GM23338 (cell line): ENCODE measurements around the gene CCDC181. TPM values are rescaled to one million over a fixed set of nuclear protein-coding genes. Genes with fewer than 3 reads are reported as not detected.
A peak's percentile ranks its signal among the peaks of the same experiment; 100 is the strongest.

ENCODE experiments used
- ATAC-seq: fragments of 200-7000 bp; cut with Tn5 transposase; 3 replicates; pipeline ENCODE4 v1.9.1; 2020
- DNase-seq: peaks from one replicate; pipeline ENCODE4 v3.0.0-alpha.2; 2015; ENCODE audit warnings: low spot score
- H2AFZ ChIP-seq: fragments of 200-600 bp; sonication (generic); 2 replicates; pipeline ENCODE4 v1.8.0; 2016; ENCODE audit warnings: antibody characterized with exemption, mild to moderate bottlenecking, moderate library complexity
- H3F3A ChIP-seq: fragments of 200-600 bp; sonication (generic); replicated peaks from 2 replicates; pipeline ENCODE4 v1.8.0; 2017; ENCODE audit warnings: antibody characterized with exemption, mixed run types, low read depth
- H3K27ac ChIP-seq: fragments of 200-600 bp; sonication (generic); 2 replicates; pipeline ENCODE4 v1.6.1; 2016; ENCODE audit warnings: low read depth
- H3K27me3 ChIP-seq: fragments of 200-600 bp; sonication (generic); 2 replicates; pipeline ENCODE4 v1.8.0; 2016; ENCODE audit warnings: mild to moderate bottlenecking, mixed run types, moderate library complexity; ENCODE audit not compliant: insufficient read depth
- H3K36me3 ChIP-seq: fragments of 200-600 bp; sonication (generic); 2 replicates; pipeline ENCODE4 v1.8.0; 2016; ENCODE audit warnings: mild to moderate bottlenecking; ENCODE audit not compliant: insufficient read depth
- H3K4me1 ChIP-seq: fragments of 200-600 bp; sonication (generic); 2 replicates; pipeline ENCODE4 v1.8.0; 2016; ENCODE audit warnings: mild to moderate bottlenecking, moderate library complexity; ENCODE audit not compliant: insufficient read depth
- H3K4me2 ChIP-seq: fragments of 200-600 bp; sonication (generic); 2 replicates; pipeline ENCODE4 v1.7.1; 2017; ENCODE audit warnings: mixed run types
- H3K4me3 ChIP-seq: fragments of 200-600 bp; sonication (generic); 2 replicates; pipeline ENCODE4 v1.6.1; 2016; ENCODE audit warnings: mixed run types
- H3K79me2 ChIP-seq: fragments of 200-600 bp; sonication (generic); replicated peaks from 2 replicates; pipeline ENCODE4 v1.8.0; 2017; ENCODE audit warnings: mild to moderate bottlenecking; ENCODE audit not compliant: insufficient read depth
- H3K9me2 ChIP-seq: fragments of 200-600 bp; sonication (generic); 2 replicates; pipeline ENCODE4 v1.8.0; 2017; ENCODE audit not compliant: insufficient read depth
- H4K20me1 ChIP-seq: fragments of 200-600 bp; sonication (generic); replicated peaks from 2 replicates; pipeline ENCODE4 v1.8.0; 2017; ENCODE audit warnings: mild to moderate bottlenecking; ENCODE audit not compliant: insufficient read depth
- H3K27ac Mint-ChIP-seq: 2 replicates; pipeline ENCODE4 v1.8.0; 2020; ENCODE audit warnings: inconsistent platforms, mild to moderate bottlenecking, moderate library complexity, mixed read lengths
- H3K27me3 Mint-ChIP-seq: 3 replicates; pipeline ENCODE4 v1.8.0; 2022; ENCODE audit warnings: low read depth, mild to moderate bottlenecking, moderate library complexity, mixed read lengths, inconsistent platforms; ENCODE audit not compliant: insufficient read depth, poor library complexity
- H3K36me3 Mint-ChIP-seq: 3 replicates; pipeline ENCODE4 v1.8.0; 2021; ENCODE audit warnings: low read depth, mild to moderate bottlenecking, inconsistent platforms, moderate library complexity, mixed read lengths
- H3K4me1 Mint-ChIP-seq: 3 replicates; pipeline ENCODE4 v1.8.0; 2020; ENCODE audit warnings: mild to moderate bottlenecking, inconsistent platforms, mixed read lengths
- H3K4me3 Mint-ChIP-seq: 3 replicates; pipeline ENCODE4 v1.8.0; 2021; ENCODE audit warnings: moderate library complexity, mild to moderate bottlenecking, inconsistent platforms, mixed read lengths
- H3K9me3 Mint-ChIP-seq: 3 replicates; pipeline ENCODE4 v1.8.0; 2020; ENCODE audit warnings: moderate library complexity, mild to moderate bottlenecking, inconsistent platforms, mixed read lengths
- CREB1 ChIP-seq: fragments of 250-450 bp; sonication (Bioruptor Pico); IDR thresholded peaks from 2 replicates; pipeline ENCODE4 v1.5.0; 2020; ENCODE audit warnings: low read depth, mild to moderate bottlenecking, moderate library complexity
- EZH2phosphoT487 ChIP-seq: fragments of 200-600 bp; sonication (generic); IDR thresholded peaks from one replicate; pipeline ENCODE4 v1.8.1; 2018; ENCODE audit warnings: antibody characterized with exemption; ENCODE audit not compliant: unreplicated experiment
- JUNB ChIP-seq: IDR thresholded peaks from one replicate; pipeline ENCODE4 v1.6.1; 2016; ENCODE audit warnings: antibody characterized with exemption; ENCODE audit not compliant: unreplicated experiment
- POLR2AphosphoS5 ChIP-seq: IDR thresholded peaks from 2 replicates; pipeline ENCODE4 v1.6.1; 2016; ENCODE audit warnings: antibody characterized with exemption, low read depth
- ZNF462 ChIP-seq: fragments of 250-450 bp; sonication (Bioruptor Pico); IDR thresholded peaks from 2 replicates; pipeline ENCODE4 v1.5.0; 2020; ENCODE audit warnings: mild to moderate bottlenecking, moderate library complexity
- polyA plus RNA-seq: library from polyadenylated mRNA; unstranded; fragments of >200 nt; fragmentation: Nextera tagmentation; extraction: Ambion mirVana; gene quantifications from 2 replicates; pipeline ENCODE4 v1.2.1, GENCODE V29; 2016
- total RNA-seq: library from RNA; depleted of rRNA; stranded (reverse); fragments of >200 nt; shearing (Covaris generic); gene quantifications from 2 replicates; pipeline ENCODE4 v1.2.3, GENCODE V29; 2014

CCDC181 gene
- total and polyA plus RNA-seq, 2 experiments from 2014 or later: 3.4 to 9.0 TPM

DNA sequence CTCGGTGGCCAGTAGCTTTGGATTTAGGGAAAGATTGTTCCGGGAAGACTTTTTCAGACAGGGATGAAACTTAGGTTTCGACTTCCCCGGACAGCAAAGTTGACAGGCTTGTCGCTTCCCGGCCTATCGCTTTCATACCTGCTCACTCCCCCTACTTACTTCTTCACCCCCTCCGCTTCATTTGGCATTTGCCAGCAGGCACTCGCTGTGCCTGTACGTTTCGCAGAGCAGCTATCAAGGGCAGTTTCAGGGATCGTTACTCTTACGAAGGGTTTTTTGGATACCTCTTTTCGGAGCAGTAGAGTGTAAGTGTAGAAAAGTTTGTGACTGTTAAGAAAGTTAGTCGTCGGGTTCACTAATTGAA is 58.9 kb downstream of the CCDC181 start:
- Histone ChIP-seq H3K27me3 (no peaks in the 10 kb centered on the region), H2AFZ (peak overlapping the region; percentile 61), H3K4me3 (peak overlapping the region; percentile 60), H3K4me2 (peak overlapping the region; percentile 95), H3K27ac (no peak overlapping the region), H3K36me3 (peaks cover 4% of the 10 kb centered on the region; the same call in 1 of the 2 replicates), H4K20me1 (no peaks in the 10 kb centered on the region), H3K9me2 (no peaks in the 10 kb centered on the region), H3K79me2 (peaks cover 41% of the 10 kb centered on the region; the same call in 1 of the 2 replicates), H3K4me1 (peaks cover 18% of the 10 kb centered on the region), H3F3A (no peaks in the 10 kb centered on the region)
- H3K27me3 Mint-ChIP-seq: no peaks in the 10 kb centered on the region
- no peak overlapping the region for H3K4me3 Mint-ChIP-seq
- no peak overlapping the region for H3K27ac Mint-ChIP-seq
- H3K4me1 Mint-ChIP-seq: no peaks in the 10 kb centered on the region
- ATAC-seq (peak; percentile 22), DNase-seq (peak; percentile 38)
- H3K9me3 Mint-ChIP-seq: no peaks in the 10 kb centered on the region; the same call in 2 of the 3 replicates
- peaks cover 6% of the 10 kb centered on the region; the same call in 2 of the 3 replicates for H3K36me3 Mint-ChIP-seq
- TF ChIP-seq CREB1 (CRISPR knock-in tag) (no peak), ZNF462 (CRISPR knock-in tag) (no peak), JUNB (no peak), EZH2phosphoT487 (no peak)

DNA sequence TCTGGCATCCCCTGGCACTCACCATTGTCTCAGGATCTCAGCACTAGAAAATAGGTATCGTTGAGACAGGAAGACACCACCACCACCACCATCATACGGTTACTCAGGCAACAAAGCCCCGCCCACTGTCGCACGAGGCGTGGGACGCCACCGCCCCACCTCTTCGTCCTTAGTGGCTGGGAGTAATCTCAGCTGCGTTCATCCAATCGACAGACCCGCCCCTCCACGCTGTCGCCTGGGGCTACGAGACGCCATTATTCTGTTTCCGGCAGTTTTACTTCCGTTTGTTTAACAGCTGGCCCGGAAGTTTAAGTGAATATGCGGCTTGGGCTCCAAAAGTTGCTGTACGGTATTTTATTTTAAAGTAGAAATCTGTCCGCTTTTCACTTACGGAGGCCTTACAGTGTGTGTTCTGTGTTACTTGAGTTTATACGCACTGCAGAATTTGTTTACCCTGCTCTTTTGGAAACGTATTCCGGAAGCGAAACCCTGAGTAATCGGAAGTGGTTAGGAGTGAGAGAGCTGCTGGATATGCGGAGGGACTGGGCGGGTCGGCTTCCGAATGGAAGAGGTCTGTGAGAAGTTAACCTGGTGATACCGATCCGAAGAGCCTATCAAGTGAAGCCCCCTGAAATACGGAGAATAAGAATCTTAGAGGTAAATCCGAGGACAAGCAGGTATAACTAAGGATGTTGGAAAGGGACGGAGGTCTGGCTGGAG is 59.4 kb downstream of the CCDC181 start, which contains the start of the genes BLZF1 and NME7:
BLZF1 (plus strand) TSS at position 510 of the 720 bp plus-strand sequence. CDS start 1,328 bp downstream, outside the sequence.
NME7 (minus strand) TSS at position 112 of the 720 bp plus-strand sequence; CDS start at position 25, 87 bp downstream.
- H3K36me3 Mint-ChIP-seq: peaks cover 6% of the 10 kb centered on the region; the same call in 2 of the 3 replicates
- Histone ChIP-seq H3K4me1 (peaks cover 18% of the 10 kb centered on the region), H3K9me2 (no peaks in the 10 kb centered on the region), H3K27me3 (no peaks in the 10 kb centered on the region), H4K20me1 (no peaks in the 10 kb centered on the region), H3K4me2 (peak within 1 kb of the TSS; percentile 95), H3K36me3 (peaks cover 4% of the 10 kb centered on the region; the same call in 1 of the 2 replicates), H3F3A (no peaks in the 10 kb centered on the region), H2AFZ (peak within 1 kb of the TSS; percentile 63), H3K27ac (no peak within 1 kb of the TSS), H3K4me3 (peak within 1 kb of the TSS; percentile 60), H3K79me2 (peaks cover 42% of the 10 kb centered on the region)
- ATAC-seq (peak; percentile 98), DNase-seq (peak; percentile 97)
- no peak within 1 kb of the TSS for H3K4me3 Mint-ChIP-seq
- H3K27ac Mint-ChIP-seq: no peak within 1 kb of the TSS
- no peaks in the 10 kb centered on the region for H3K4me1 Mint-ChIP-seq
- H3K27me3 Mint-ChIP-seq: no peaks in the 10 kb centered on the region
- no peaks in the 10 kb centered on the region; the same call in 2 of the 3 replicates for H3K9me3 Mint-ChIP-seq
- TF ChIP-seq POLR2AphosphoS5: peak; percentile 44; the same call in 1 of the 2 replicates
- TF ChIP-seq EZH2phosphoT487: no peak
- TF ChIP-seq ZNF462 (CRISPR knock-in tag): no peak
